ACHN (cell line): ENCODE results near the gene BAIAP2L1.
A peak's percentile ranks its signal among the peaks of the same experiment; 100 is the strongest.
"Not testable (repeated sequence)": the region's sequence is repeated elsewhere in the genome, so short reads cannot be mapped to it uniquely, and the experiment has no call there.

Source experiments
- DNase-seq: peaks from one replicate; pipeline ENCODE4 v3.0.0-alpha.2; 2015
- in situ Hi-C: cut with HindIII; loops from 2 replicates; pipeline ENCODE4 v1.10.0; 2017; ENCODE audit warnings: low sequenced_read_pairs, low pct_ligation_motif_present, low pct_unique_long_range_greater_than_20kb

BAIAP2L1 gene

GRCh38 chr7:98404840-98405239 lies 4.0 kb upstream of the BAIAP2L1 start:
- in situ Hi-C loops, result no loop called here
- DNase-seq, result no peak

GRCh38 chr7:98399890-98400541 lies 874 bp downstream of the BAIAP2L1 start:
- DNase-seq, result peak; percentile 58
- in situ Hi-C loops, result loop anchor here (25.0 kb wide), 1 partner anchor 113 kb away; the partner anchor contains the start of gene BRI3

GRCh38 chr7:98399462-98399861 lies 1.4 kb downstream of the BAIAP2L1 start:
- no peak for DNase-seq
- in situ Hi-C loops, result loop anchor here (25.0 kb wide), 1 partner anchor 112 kb away; the partner anchor contains the start of gene BRI3

- DNase-seq, result no peak
- in situ Hi-C loops, result loop anchor here (25.0 kb wide), 1 partner anchor 111 kb away; the partner anchor contains the start of gene BRI3
Observed at GRCh38 chr7:98398567-98399372, 2.1 kb downstream of the BAIAP2L1 start.

- in situ Hi-C loops, result loop anchor here (25.0 kb wide), 1 partner anchor 109 kb away; the partner anchor contains the start of gene BRI3
- DNase-seq, result no peak
Observed at GRCh38 chr7:98396768-98397167, 4.1 kb downstream of the BAIAP2L1 start.

- no peak for DNase-seq
- in situ Hi-C loops, result loop anchor here (25.0 kb wide), 1 partner anchor 109 kb away; the partner anchor contains the start of gene BRI3
Observed at GRCh38 chr7:98395951-98396350, 4.9 kb downstream of the BAIAP2L1 start.

GRCh38 chr7:98395481-98395880 lies 5.4 kb downstream of the BAIAP2L1 start:
- DNase-seq, result no peak
- in situ Hi-C loops, result loop anchor here (25.0 kb wide), 1 partner anchor 108 kb away; the partner anchor contains the start of gene BRI3

- in situ Hi-C loops, result loop anchor here (25.0 kb wide), 1 partner anchor 107 kb away; the partner anchor contains the start of gene BRI3
- DNase-seq, result no peak
Observed at GRCh38 chr7:98394377-98394836, 6.5 kb downstream of the BAIAP2L1 start.

- DNase-seq, result no peak
- in situ Hi-C loops, result loop anchor here (25.0 kb wide), 1 partner anchor 100 kb away; the partner anchor contains the start of gene BRI3
Observed at GRCh38 chr7:98387544-98388226, 13.2 kb downstream of the BAIAP2L1 start.

- in situ Hi-C loops, result loop anchor here (25.0 kb wide), 1 partner anchor 100 kb away; the partner anchor contains the start of gene BRI3
Observed at GRCh38 chr7:98387131-98387530, 13.8 kb downstream of the BAIAP2L1 start.

GRCh38 chr7:98385532-98385931 lies 15.4 kb downstream of the BAIAP2L1 start:
- in situ Hi-C loops, result loop anchor here (25.0 kb wide), 1 partner anchor 98 kb away; the partner anchor contains the start of gene BRI3
- DNase-seq, result not testable (repeated sequence)

More at GRCh38 chr7:98387131-98387530, 13.8 kb downstream of the BAIAP2L1 start:
- DNase-seq, result no peak

- in situ Hi-C loops, result loop anchor here (25.0 kb wide), 1 partner anchor 91 kb away; the partner anchor contains the start of gene BRI3
Observed at GRCh38 chr7:98378210-98378819, 22.6 kb downstream of the BAIAP2L1 start.

GRCh38 chr7:98376711-98377110 lies 24.2 kb downstream of the BAIAP2L1 start:
- DNase-seq, result no peak
- in situ Hi-C loops, result loop anchor here (25.0 kb wide), 1 partner anchor 89 kb away; the partner anchor contains the start of gene BRI3

More at GRCh38 chr7:98378210-98378819, 22.6 kb downstream of the BAIAP2L1 start:
- DNase-seq, result no peak

GRCh38 chr7:98375664-98376063 lies 25.2 kb downstream of the BAIAP2L1 start:
- DNase-seq, result no peak
- in situ Hi-C loops, result loop anchor here (25.0 kb wide), 1 partner anchor 88 kb away; the partner anchor contains the start of gene BRI3

GRCh38 chr7:98374285-98374680 lies 26.6 kb downstream of the BAIAP2L1 start:
- in situ Hi-C loops, result no loop called here
- DNase-seq, result no peak

GRCh38 chr7:98372993-98373392 lies 27.9 kb downstream of the BAIAP2L1 start:
- in situ Hi-C loops, result no loop called here
- DNase-seq, result peak; percentile 62

- DNase-seq, result no peak
- in situ Hi-C loops, result no loop called here
Observed at GRCh38 chr7:98369726-98370125, 31.2 kb downstream of the BAIAP2L1 start.

GRCh38 chr7:98368716-98369115 lies 32.2 kb downstream of the BAIAP2L1 start:
- no peak for DNase-seq
- in situ Hi-C loops, result no loop called here
